BLaER1 (cell line): ENCODE measurements around the gene KRTAP10-5.
"Not testable (repeated sequence)": the region's sequence is repeated elsewhere in the genome, so short reads cannot be mapped to it uniquely, and the experiment has no call there.

ENCODE experiments used
- H3K27ac ChIP-seq: shearing (Covaris generic); formaldehyde crosslinking; 2 replicates; pipeline ENCODE4 v1.8.1; 2022
- H3K27me3 ChIP-seq: shearing (Covaris generic); formaldehyde crosslinking; 2 replicates; pipeline ENCODE4 v1.8.1; 2022
- H3K36me3 ChIP-seq: shearing (Covaris generic); formaldehyde crosslinking; 2 replicates; pipeline ENCODE4 v1.8.1; 2022
- H3K4me1 ChIP-seq: shearing (Covaris generic); formaldehyde crosslinking; 2 replicates; pipeline ENCODE4 v1.8.1; 2022
- H3K4me2 ChIP-seq: shearing (Covaris generic); formaldehyde crosslinking; 2 replicates; pipeline ENCODE4 v1.8.1; 2022
- H3K4me3 ChIP-seq: shearing (Covaris generic); formaldehyde crosslinking; 2 replicates; pipeline ENCODE4 v1.8.1; 2022
- H3K9ac ChIP-seq: shearing (Covaris generic); formaldehyde crosslinking; 2 replicates; pipeline ENCODE4 v1.8.1; 2022
- H3K9me3 ChIP-seq: shearing (Covaris generic); formaldehyde crosslinking; 2 replicates; pipeline ENCODE4 v1.8.1; 2022
- H4K20me1 ChIP-seq: shearing (Covaris generic); formaldehyde crosslinking; 2 replicates; pipeline ENCODE4 v1.8.1; 2022
- Cebpa-rat ChIP-seq: shearing (Covaris generic); IDR thresholded peaks from 2 replicates; pipeline ENCODE4 v1.8.1; 2022

Gene KRTAP10-5

DNA sequence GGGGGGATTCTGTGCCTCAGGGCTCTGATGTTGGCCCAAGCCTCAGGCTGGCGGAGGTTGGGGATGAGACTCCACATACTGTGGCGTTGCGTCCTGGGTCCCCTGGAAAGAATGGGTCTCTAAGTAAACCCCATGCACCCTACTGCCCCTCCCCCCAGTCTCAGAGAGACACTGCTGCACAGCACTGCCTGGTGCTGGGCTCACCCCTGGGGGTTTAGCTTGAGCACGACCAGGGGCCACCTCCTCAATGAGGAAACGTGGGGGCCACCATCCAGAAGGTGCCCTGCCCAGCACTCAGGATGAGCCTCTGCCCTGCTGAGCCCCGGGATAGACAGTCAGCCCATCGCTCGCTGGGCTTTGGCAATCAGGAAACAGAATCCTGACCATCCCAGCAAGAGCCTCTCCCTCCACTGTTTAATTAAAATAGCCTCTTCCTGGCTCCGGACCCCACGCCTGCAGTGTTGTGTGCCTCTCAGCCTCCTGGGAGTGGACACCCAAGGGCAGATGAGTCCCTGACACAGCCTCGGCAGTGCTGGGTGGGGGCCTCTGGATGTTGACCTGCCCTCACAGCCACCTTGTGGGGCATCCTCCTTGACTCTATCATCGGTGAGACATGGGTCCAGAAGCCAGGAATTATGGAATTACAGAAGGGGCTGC lies 10.4 kb downstream of the KRTAP10-5 start:
- H3K4me3 ChIP-seq, result no peak overlapping the region
- TF ChIP-seq Cebpa-rat, result no peak
- no peaks in the 10 kb centered on the region for H4K20me1 ChIP-seq
- no peaks in the 10 kb centered on the region for H3K27me3 ChIP-seq
- H3K9me3 ChIP-seq, result peaks cover 16% of the 10 kb centered on the region
- H3K9ac ChIP-seq, result no peak overlapping the region
- no peaks in the 10 kb centered on the region for H3K36me3 ChIP-seq
- H3K4me1 ChIP-seq, result peaks cover 5% of the 10 kb centered on the region
- H3K4me2 ChIP-seq, result no peak overlapping the region
- no peak overlapping the region for H3K27ac ChIP-seq

DNA sequence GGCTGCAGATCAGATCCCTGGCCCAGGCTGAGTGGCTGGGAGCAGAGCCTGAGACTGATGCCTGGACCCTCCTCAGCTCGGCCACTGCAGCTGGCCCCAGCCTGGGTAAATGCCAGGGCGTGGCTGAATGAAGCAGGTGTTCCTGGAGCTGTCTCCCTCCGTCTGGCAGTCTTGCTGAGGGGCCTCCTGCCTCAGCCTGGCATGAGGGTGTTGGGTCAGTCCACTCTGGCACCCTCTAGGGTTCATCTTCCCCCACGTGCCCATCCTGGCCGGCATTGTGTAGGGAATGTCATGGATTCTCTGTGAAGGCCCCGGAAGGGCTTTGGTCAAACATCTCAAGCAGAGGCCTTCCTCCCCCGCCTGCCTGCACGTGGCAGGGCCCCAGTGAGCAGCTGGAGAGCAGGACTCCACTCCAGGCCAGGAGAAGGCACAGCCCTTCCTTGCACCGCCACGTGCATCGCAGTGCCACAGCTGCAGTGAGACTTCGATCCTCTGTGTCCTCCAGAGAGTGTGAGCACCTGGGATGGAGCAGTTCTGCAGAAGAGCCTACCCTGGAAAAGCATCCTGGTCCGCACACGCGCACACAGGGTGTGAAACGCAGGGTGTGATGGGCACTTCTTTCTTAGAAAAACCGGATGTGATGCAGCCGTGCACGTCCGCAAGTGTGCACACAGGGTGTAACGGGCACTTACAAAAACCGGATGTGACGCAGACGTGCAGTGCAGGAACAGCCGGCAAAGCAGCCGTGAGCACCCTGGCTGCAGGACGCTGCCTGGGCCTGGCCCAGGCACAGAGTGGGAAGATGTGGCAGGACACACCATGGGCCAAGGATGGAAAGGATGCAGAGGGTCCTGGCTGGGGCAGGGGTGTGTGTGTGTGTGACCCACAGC lies 11.5 kb downstream of the KRTAP10-5 start:
- Histone ChIP-seq H3K9me3 (peaks cover 18% of the 10 kb centered on the region), H4K20me1 (no peaks in the 10 kb centered on the region), H3K36me3 (no peaks in the 10 kb centered on the region), H3K4me3 (no peak overlapping the region), H3K27me3 (no peaks in the 10 kb centered on the region), H3K27ac (no peak overlapping the region), H3K4me1 (peaks cover 5% of the 10 kb centered on the region), H3K9ac (no peak overlapping the region), H3K4me2 (no peak overlapping the region)
- no peak for TF ChIP-seq Cebpa-rat

DNA sequence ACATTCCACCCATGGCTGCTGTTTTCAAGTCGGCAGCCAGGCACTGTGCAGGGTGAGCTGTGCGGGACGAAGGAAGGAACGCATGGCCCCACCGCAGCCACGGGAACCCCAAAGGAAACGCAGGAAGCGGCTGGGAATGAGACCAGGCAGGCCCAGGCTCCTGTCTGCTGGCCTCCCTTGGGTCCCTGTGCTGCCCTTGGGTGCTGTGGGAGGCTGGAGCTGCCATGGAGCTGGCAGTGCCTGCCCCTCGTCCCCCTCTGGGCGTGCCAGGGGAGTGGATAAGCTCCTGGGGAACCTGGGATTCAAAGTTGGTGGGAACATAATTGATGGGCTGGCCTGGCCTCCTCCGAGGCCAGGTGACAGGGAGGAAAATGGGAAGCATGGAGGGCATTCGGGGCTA lies 12.1 kb downstream of the KRTAP10-5 start:
- Histone ChIP-seq H3K36me3 (no peaks in the 10 kb centered on the region), H3K4me3 (no peak overlapping the region), H3K27ac (no peak overlapping the region), H3K4me1 (peaks cover 5% of the 10 kb centered on the region), H3K9me3 (peaks cover 19% of the 10 kb centered on the region), H3K27me3 (no peaks in the 10 kb centered on the region), H3K9ac (no peak overlapping the region), H4K20me1 (no peaks in the 10 kb centered on the region), H3K4me2 (no peak overlapping the region)
- TF ChIP-seq Cebpa-rat, result no peak

DNA sequence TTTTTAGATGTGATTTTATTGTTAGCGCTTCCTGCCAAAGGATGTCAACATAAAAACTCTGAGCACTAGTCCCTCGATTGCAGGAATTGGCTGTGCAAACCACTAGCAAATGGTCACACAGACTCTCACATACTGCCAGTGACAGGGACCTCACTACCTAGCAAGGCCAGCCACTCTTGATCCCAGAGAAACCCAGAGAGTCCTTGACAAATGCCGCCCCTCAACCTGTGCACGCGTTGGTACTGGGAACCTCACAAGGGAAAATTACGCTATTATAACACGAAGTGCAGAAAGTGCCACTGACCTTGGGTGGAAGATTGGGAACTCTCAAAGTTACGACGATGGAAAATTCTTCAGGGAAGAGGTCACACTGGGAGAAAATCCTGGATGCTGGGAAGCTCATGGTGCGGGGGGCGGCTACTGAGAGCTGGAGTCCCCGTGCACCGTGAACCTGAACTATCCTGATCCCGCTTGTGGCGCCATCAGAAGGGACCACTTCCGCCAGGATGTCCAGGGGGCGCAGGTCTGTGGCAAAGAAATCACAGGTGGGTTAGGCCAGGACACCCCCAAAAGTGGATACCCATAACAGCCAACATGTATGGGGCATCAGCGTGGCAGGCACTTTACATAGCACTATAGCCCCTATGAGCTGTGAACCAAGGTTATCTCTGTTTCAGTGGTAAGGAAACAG lies 12.8 kb downstream of the KRTAP10-5 start:
- no peak for TF ChIP-seq Cebpa-rat
- Histone ChIP-seq H3K4me2 (no peak overlapping the region), H3K9me3 (peaks cover 19% of the 10 kb centered on the region), H3K4me3 (no peak overlapping the region), H4K20me1 (no peaks in the 10 kb centered on the region), H3K36me3 (no peaks in the 10 kb centered on the region), H3K27me3 (no peaks in the 10 kb centered on the region), H3K4me1 (peaks cover 5% of the 10 kb centered on the region), H3K27ac (no peak overlapping the region), H3K9ac (no peak overlapping the region)

DNA sequence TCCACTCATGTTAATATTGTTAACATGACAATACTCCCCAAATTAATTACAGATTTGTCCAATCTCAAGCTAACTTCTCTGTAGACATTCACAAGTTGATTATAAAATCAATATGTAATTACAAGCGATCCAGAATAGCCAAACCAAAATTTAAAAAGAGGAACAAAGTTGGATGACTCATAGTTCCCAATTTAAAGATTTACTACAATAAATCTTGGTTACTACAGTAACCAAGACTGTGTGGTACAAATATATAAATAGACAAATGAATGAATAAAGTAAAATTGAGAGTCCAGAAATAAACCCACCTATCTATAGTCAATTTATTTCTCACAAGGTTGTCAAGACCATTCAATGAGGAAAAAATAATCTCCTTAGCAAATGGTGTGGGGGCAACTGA lies 14.0 kb downstream of the KRTAP10-5 start:
- Histone ChIP-seq H3K4me3 (no peak overlapping the region), H3K4me1 (peaks cover 5% of the 10 kb centered on the region), H4K20me1 (no peaks in the 10 kb centered on the region), H3K36me3 (no peaks in the 10 kb centered on the region), H3K9ac (no peak overlapping the region), H3K27ac (no peak overlapping the region), H3K27me3 (no peaks in the 10 kb centered on the region), H3K4me2 (no peak overlapping the region), H3K9me3 (peaks cover 13% of the 10 kb centered on the region)
- no peak for TF ChIP-seq Cebpa-rat

DNA sequence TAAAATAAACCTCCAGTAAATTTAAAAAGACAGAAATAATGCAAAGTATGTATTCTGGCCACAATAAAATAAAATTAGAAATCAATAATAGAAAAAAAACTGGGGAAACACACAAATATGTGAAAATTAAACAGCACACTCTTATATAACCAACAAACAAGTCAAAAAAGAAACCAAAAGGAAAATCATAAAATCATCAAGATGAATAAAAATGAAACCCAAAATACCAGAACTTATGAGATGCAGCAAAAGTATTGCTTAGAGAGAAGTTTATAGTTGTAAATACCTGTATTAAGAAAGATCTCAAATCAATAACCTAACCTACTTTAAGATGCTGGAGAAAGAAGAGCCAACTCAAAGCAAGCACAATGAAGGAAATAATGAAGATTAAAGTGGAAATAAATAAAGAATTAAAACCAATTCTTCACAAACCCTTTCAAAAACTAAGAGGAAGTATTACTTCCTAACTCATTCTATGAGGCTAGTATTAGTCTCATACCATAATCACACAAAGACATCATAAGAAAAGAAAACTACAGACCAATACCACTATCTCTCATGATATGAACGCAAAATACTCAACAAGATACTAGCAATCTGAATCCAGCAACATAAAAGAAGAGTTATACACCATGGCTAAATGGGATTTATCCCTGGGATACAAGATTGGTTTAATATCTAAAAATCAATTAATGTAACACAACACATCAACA lies 15.4 kb downstream of the KRTAP10-5 start:
- Histone ChIP-seq H4K20me1 (no peaks in the 10 kb centered on the region), H3K27ac (no peak overlapping the region), H3K4me1 (peaks cover 5% of the 10 kb centered on the region), H3K27me3 (no peaks in the 10 kb centered on the region), H3K9ac (no peak overlapping the region), H3K4me2 (no peak overlapping the region), H3K4me3 (no peak overlapping the region), H3K9me3 (peaks cover 9% of the 10 kb centered on the region), H3K36me3 (no peaks in the 10 kb centered on the region)
- TF ChIP-seq Cebpa-rat, result no peak

DNA sequence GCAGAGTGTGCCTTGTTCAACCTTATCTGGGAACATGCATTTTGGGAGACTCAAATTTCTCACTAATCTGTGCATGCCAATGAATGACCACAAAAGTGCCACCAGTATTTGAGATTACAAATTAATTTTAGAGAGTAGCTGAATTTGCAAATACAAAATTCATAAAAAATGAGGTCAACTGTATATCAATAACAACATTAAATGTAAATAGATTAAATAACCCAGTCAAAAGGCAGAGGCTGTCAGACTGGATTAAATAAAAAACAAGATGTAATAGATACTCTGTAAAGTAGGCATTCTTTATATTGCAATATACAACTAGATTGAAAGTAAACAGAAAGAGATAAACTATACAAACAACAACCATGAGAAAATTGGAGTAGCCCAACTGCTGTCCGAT lies 16.3 kb downstream of the KRTAP10-5 start:
- Histone ChIP-seq H3K4me2 (no peak overlapping the region), H4K20me1 (no peaks in the 10 kb centered on the region), H3K4me3 (no peak overlapping the region), H3K27me3 (no peaks in the 10 kb centered on the region), H3K4me1 (peaks cover 5% of the 10 kb centered on the region), H3K27ac (no peak overlapping the region), H3K36me3 (no peaks in the 10 kb centered on the region), H3K9me3 (peaks cover 18% of the 10 kb centered on the region), H3K9ac (no peak overlapping the region)
- TF ChIP-seq Cebpa-rat, result no peak

DNA sequence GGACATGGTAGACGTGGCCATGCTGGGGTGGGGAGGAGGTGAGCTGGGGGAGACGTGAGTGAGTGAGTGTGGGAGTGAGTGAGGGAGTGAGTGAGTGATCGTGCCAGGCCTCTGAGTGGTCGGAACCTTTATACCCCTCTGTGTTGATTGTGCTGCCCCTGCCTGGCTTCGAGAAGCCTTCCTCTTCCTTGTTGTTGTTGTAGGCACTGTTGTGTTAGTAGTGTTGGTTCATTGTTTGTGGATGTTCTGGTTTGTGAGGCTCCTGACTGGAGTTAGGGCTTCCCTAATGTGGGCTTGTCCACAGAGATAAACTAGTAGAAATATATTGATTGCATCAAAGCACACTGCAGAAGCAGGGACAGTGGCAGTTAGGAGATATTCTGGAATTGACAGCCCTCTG lies 21.7 kb downstream of the KRTAP10-5 start, which contains the start of gene KRTAP10-3:
KRTAP10-3 (minus strand) TSS at position 101 of the 400 bp plus-strand sequence; CDS start at position 21, 80 bp downstream.
- no peak within 1 kb of the TSS; the same call in 1 of the 2 replicates for H3K4me2 ChIP-seq
- H3K9me3 ChIP-seq, result peaks cover 17% of the 10 kb centered on the region
- no peak within 1 kb of the TSS for H3K9ac ChIP-seq
- no peaks in the 10 kb centered on the region for H3K27me3 ChIP-seq
- no peak for TF ChIP-seq Cebpa-rat
- no peaks in the 10 kb centered on the region for H4K20me1 ChIP-seq
- H3K36me3 ChIP-seq, result no peaks in the 10 kb centered on the region
- H3K27ac ChIP-seq, result 0 out of 2 replicates have a peak within 1 kb of the TSS, but pooled peaks have one; percentile 6
- H3K4me1 ChIP-seq, result peaks cover 42% of the 10 kb centered on the region
- no peak within 1 kb of the TSS for H3K4me3 ChIP-seq

DNA sequence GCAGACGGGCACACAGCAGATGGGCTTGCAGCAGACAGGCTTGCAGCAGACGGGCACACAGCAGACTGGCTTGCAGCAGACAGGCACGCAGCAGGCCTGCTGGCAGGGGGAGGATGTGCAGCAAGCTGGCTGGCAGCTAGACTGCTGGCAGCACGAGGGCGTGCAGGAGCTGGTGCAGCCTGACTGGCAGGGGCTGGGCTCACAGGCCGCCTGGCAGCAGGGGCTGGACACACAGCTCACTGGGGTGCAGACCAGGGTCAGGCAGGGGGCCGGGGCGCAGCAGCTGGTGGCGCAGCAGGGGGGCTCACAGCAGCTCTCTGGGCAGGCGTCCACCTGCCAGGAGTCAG lies 22.1 kb downstream of the KRTAP10-5 start:
- not testable (repeated sequence) for H3K9ac ChIP-seq, H3K4me2 ChIP-seq, H3K27me3 ChIP-seq, H3K4me3 ChIP-seq, H4K20me1 ChIP-seq, H3K36me3 ChIP-seq, H3K27ac ChIP-seq
- peaks cover 42% of the 10 kb centered on the region for H3K4me1 ChIP-seq
- H3K9me3 ChIP-seq, result peaks cover 17% of the 10 kb centered on the region
